Measurements from ENCODE around the gene SF3A1.

- TF ChIP-seq EZH2 (IDR thresholded peaks at IDR 0.05; ENCODE audit: borderline replicate concordance, low read length) = no peak
- no peak for TF ChIP-seq CTCF (conservative IDR thresholded peaks at IDR 0.05 in 1 of 2, IDR thresholded peaks at IDR 0.05 in 1 of 2; ENCODE audit: extremely low read depth in 1 of 2, insufficient read depth in 1 of 2, low read depth in 1 of 2, low read length in 2 of 2)
Observed at GRCh38 chr22:30406400-30406799, 49.7 kb upstream of the SF3A1 start.

Data from mammary epithelial cell (primary cell).